GM12878 (cell line): ENCODE data around the gene MACF1. TPM values are rescaled to one million over a fixed set of nuclear protein-coding genes. Genes with fewer than 3 reads are reported as not detected.

Experiments
- BHLHE40 ChIP-seq, 2 experiments: fragments of 450-650 bp in 1 of 2; IDR thresholded peaks; 2 replicates each; pipeline ENCODE4 v1.6.1; 2011 to 2017; ENCODE audit warnings: low read depth in 2 of 2, borderline replicate concordance in 1 of 2, improper control_type of control experiment in 1 of 2, low read length in 1 of 2, mild to moderate bottlenecking in 1 of 2
- CBX5 ChIP-seq: sonication (generic); IDR thresholded peaks from 2 replicates; pipeline ENCODE4 v1.6.1; 2016; ENCODE audit warnings: low read depth, moderate library complexity, mild to moderate bottlenecking, inconsistent platforms
- CEBPB ChIP-seq, 2 experiments: fragments of 150-350 bp in 1 of 2; IDR thresholded peaks; 2 replicates each; pipeline ENCODE4 v1.6.1; 2012 to 2014; ENCODE audit warnings: low read depth in 2 of 2, low read length in 2 of 2, borderline replicate concordance in 1 of 2, inconsistent platforms in 1 of 2
- CHD4 ChIP-seq: fragments of 200-600 bp; sonication (generic); IDR thresholded peaks from 2 replicates; pipeline ENCODE4 v1.6.1; 2016; ENCODE audit warnings: mild to moderate bottlenecking
- IKZF2 ChIP-seq, 2 experiments: fragments of 450-650 bp; IDR thresholded peaks; 2 replicates each; pipeline ENCODE4 v1.6.1; 2017; ENCODE audit warnings: mild to moderate bottlenecking in 2 of 2, moderate library complexity in 2 of 2
- JUND ChIP-seq: IDR thresholded peaks from 2 replicates; pipeline ENCODE4 v1.6.1; 2012; ENCODE audit warnings: low read depth, mild to moderate bottlenecking, low read length, improper control_type of control experiment, moderate library complexity
- SREBF1 ChIP-seq: IDR thresholded peaks from 2 replicates; pipeline ENCODE4 v1.6.1; 2012; ENCODE audit warnings: mild to moderate bottlenecking, low read length
- polyA plus RNA-seq, 11 experiments: library from polyadenylated mRNA; depleted of rRNA in 4 of 11; unstranded in 6 of 11; stranded (reverse) in 5 of 11; fragments of >200 nt; fragmentation: Nextera tagmentation in 4 of 11; fragmentation: Illumina TruSeq in 1 of 11; extraction: Ambion mirVana in 4 of 11; extraction: Trizol in 1 of 11; gene quantifications; 1 replicate in 1 of 11; 2 replicates in 10 of 11; pipeline versions ENCODE4 v1.2.1 to v1.2.3, GENCODE V29; 2011 to 2016; ENCODE audit warnings: inconsistent platforms in 2 of 11, missing spikeins in 2 of 11, low read depth in 1 of 11
- total RNA-seq, 4 experiments: library from RNA; depleted of rRNA in 3 of 4; stranded (reverse); fragments of >200 nt in 3 of 4; fragmentation: Illumina TruSeq in 1 of 4; extraction: Trizol in 1 of 4; gene quantifications; 2 replicates each; pipeline versions ENCODE4 v1.2.1 to v1.2.3, GENCODE V29; 2013 to 2021
- TF ChIP-seq, protein P1 (sequence below): IDR thresholded peaks from 2 replicates; pipeline ENCODE4 v1.6.1; 2011; ENCODE audit warnings: mild to moderate bottlenecking, low read depth, low read length, moderate library complexity; ENCODE audit not compliant: insufficient replicate concordance
- TF ChIP-seq, protein P2 (sequence below): fragments of 150-350 bp; IDR thresholded peaks from 2 replicates; pipeline ENCODE4 v1.6.1; 2016; ENCODE audit warnings: low read depth, low read length

The MACF1 gene
- total and polyA plus RNA-seq, 10 of the 15 experiments (the other 5 are each of a cell fraction or from before 2014, with no cell fraction given), result 15.5 to 201 (median 76.9) TPM

DNA sequence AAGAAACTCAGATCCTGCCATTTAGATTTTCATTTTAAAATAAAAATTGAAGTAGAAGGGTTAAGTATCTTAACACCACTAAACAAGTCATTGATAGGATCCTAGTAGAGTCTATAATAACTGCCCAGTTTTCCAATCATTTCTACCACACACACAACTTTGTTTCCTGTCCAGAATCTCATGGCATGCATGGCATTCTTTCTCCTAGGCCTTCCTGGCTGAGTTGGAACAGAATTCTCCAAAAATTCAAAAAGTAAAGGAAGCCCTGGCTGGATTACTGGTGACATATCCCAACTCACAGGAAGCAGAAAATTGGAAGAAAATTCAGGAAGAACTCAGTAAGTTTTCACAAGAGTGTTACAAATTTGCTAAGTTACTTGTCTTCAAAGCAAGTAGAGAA is 175.5 kb downstream of the MACF1 start (continued):
- TF ChIP-seq, protein P1, sequence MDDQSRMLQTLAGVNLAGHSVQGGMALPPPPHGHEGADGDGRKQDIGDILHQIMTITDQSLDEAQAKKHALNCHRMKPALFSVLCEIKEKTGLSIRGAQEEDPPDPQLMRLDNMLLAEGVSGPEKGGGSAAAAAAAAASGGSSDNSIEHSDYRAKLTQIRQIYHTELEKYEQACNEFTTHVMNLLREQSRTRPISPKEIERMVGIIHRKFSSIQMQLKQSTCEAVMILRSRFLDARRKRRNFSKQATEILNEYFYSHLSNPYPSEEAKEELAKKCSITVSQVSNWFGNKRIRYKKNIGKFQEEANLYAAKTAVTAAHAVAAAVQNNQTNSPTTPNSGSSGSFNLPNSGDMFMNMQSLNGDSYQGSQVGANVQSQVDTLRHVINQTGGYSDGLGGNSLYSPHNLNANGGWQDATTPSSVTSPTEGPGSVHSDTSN, result no peak
- TF ChIP-seq SREBF1 (no peak), CEBPB (IDR thresholded peaks at IDR 0.05; ENCODE audit: borderline replicate concordance in 1 of 2, low read depth in 2 of 2, low read length in 2 of 2) (no peak), JUND (no peak), BHLHE40 (IDR thresholded peaks at IDR 0.05; ENCODE audit: borderline replicate concordance in 1 of 2, low read depth in 2 of 2, low read length in 1 of 2) (no peak), CHD4 (no peak), IKZF2 (IDR thresholded peaks at IDR 0.05) (no peak), CBX5 (no peak)
- TF ChIP-seq, protein P2, sequence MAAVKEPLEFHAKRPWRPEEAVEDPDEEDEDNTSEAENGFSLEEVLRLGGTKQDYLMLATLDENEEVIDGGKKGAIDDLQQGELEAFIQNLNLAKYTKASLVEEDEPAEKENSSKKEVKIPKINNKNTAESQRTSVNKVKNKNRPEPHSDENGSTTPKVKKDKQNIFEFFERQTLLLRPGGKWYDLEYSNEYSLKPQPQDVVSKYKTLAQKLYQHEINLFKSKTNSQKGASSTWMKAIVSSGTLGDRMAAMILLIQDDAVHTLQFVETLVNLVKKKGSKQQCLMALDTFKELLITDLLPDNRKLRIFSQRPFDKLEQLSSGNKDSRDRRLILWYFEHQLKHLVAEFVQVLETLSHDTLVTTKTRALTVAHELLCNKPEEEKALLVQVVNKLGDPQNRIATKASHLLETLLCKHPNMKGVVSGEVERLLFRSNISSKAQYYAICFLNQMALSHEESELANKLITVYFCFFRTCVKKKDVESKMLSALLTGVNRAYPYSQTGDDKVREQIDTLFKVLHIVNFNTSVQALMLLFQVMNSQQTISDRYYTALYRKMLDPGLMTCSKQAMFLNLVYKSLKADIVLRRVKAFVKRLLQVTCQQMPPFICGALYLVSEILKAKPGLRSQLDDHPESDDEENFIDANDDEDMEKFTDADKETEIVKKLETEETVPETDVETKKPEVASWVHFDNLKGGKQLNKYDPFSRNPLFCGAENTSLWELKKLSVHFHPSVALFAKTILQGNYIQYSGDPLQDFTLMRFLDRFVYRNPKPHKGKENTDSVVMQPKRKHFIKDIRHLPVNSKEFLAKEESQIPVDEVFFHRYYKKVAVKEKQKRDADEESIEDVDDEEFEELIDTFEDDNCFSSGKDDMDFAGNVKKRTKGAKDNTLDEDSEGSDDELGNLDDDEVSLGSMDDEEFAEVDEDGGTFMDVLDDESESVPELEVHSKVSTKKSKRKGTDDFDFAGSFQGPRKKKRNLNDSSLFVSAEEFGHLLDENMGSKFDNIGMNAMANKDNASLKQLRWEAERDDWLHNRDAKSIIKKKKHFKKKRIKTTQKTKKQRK, result no peak
